Measurements from ENCODE around the gene BACE1.
A peak's percentile ranks its signal among the peaks of the same experiment; 100 is the strongest.

Gene BACE1

GRCh38 chr11:117305145-117305544 is 10.9 kb downstream of the BACE1 start:
- no peak for DNase-seq

GRCh38 chr11:117303646-117304315 is 12.3 kb downstream of the BACE1 start:
- peak in 1 of 3 experiments; percentile 49 for DNase-seq

GRCh38 chr11:117303101-117303500 is 13.0 kb downstream of the BACE1 start:
- DNase-seq: peak; percentile 7 to 96 (median 85)

GRCh38 chr11:117302228-117302627 is 13.8 kb downstream of the BACE1 start:
- no peak for DNase-seq

- no peak for DNase-seq
Observed at GRCh38 chr11:117300773-117301172, 15.3 kb downstream of the BACE1 start.

GRCh38 chr11:117300283-117300663 is 15.8 kb downstream of the BACE1 start:
- DNase-seq: no peak

- no peak for DNase-seq
Observed at GRCh38 chr11:117299351-117300282, 16.4 kb downstream of the BACE1 start.

- no peak for DNase-seq
Observed at GRCh38 chr11:117298195-117298594, 17.9 kb downstream of the BACE1 start.

- no peak for DNase-seq
Observed at GRCh38 chr11:117296881-117297280, 19.2 kb downstream of the BACE1 start.

- no peak for DNase-seq
Observed at GRCh38 chr11:117295438-117296137, 20.5 kb downstream of the BACE1 start.

- DNase-seq: no peak
Observed at GRCh38 chr11:117292616-117293015, 23.4 kb downstream of the BACE1 start.

- no peak for DNase-seq
Observed at GRCh38 chr11:117290809-117291396, 25.2 kb downstream of the BACE1 start, which contains the start of gene BACE1-AS. BACE1-AS (plus strand) TSS chr11:117291346.

- DNase-seq: no peak
Observed at GRCh38 chr11:117289795-117290194, 26.3 kb downstream of the BACE1 start.

GRCh38 chr11:117287668-117288067 is 28.4 kb downstream of the BACE1 start:
- no peak for DNase-seq

GRCh38 chr11:117286588-117286987 is 29.5 kb downstream of the BACE1 start:
- no peak for DNase-seq

- DNase-seq: no peak
Observed at GRCh38 chr11:117284053-117284452, 32.0 kb downstream of the BACE1 start.

- no peak for DNase-seq
Observed at GRCh38 chr11:117282956-117283355, 33.1 kb downstream of the BACE1 start.

GRCh38 chr11:117281869-117282268 is 34.2 kb downstream of the BACE1 start:
- DNase-seq: no peak

GRCh38 chr11:117281159-117281558 is 34.9 kb downstream of the BACE1 start:
- DNase-seq: no peak

GRCh38 chr11:117279711-117280376 is 36.2 kb downstream of the BACE1 start:
- no peak for DNase-seq

- no peak for DNase-seq
Observed at GRCh38 chr11:117278347-117278746, 37.7 kb downstream of the BACE1 start.

- no peak for DNase-seq
Observed at GRCh38 chr11:117273550-117274289, 42.3 kb downstream of the BACE1 start.
